Trophoblast cell (in vitro differentiated cells and primary cell): ENCODE data around the gene TLE4.

Experiments used
- DNase-seq, 2 donors: peaks; one replicate each; pipeline ENCODE4 v3.0.0-alpha.2; 2016
- H2AFZ ChIP-seq: 2 replicates; pipeline ENCODE4 v1.6.1; 2013; ENCODE audit warnings: low read length, moderate library complexity, mild to moderate bottlenecking; ENCODE audit not compliant: insufficient read depth, poor library complexity
- H2AK5ac ChIP-seq: 2 replicates; pipeline ENCODE4 v1.6.1; 2013; ENCODE audit warnings: mild to moderate bottlenecking, low read length
- H2BK120ac ChIP-seq: 2 replicates; pipeline ENCODE4 v1.6.1; 2013; ENCODE audit warnings: low read length, mild to moderate bottlenecking, moderate library complexity; ENCODE audit not compliant: insufficient read depth, poor library complexity
- H2BK12ac ChIP-seq: 2 replicates; pipeline ENCODE4 v1.6.1; 2013; ENCODE audit warnings: mild to moderate bottlenecking, low read length, moderate library complexity
- H2BK5ac ChIP-seq: 2 replicates; pipeline ENCODE4 v1.6.1; 2013; ENCODE audit warnings: low read length, low read depth, moderate library complexity, mild to moderate bottlenecking; ENCODE audit not compliant: poor library complexity
- H3K14ac ChIP-seq: 2 replicates; pipeline ENCODE4 v1.6.1; 2013; ENCODE audit warnings: mild to moderate bottlenecking, low read length
- H3K18ac ChIP-seq: 2 replicates; pipeline ENCODE4 v1.6.1; 2013; ENCODE audit warnings: mild to moderate bottlenecking, low read length
- H3K23ac ChIP-seq: 2 replicates; pipeline ENCODE4 v1.6.1; 2013; ENCODE audit warnings: low read length
- H3K27ac ChIP-seq: 2 replicates; pipeline ENCODE4 v1.5.1; 2013; ENCODE audit warnings: low read depth, mild to moderate bottlenecking, inconsistent platforms, low read length, moderate library complexity
- H3K27me3 ChIP-seq: 2 replicates; pipeline ENCODE4 v1.6.1; 2013; ENCODE audit warnings: inconsistent platforms, mild to moderate bottlenecking, low read length, moderate library complexity; ENCODE audit not compliant: insufficient read depth
- H3K36me3 ChIP-seq, 2 experiments: 1 replicate in 1 of 2; 2 replicates in 1 of 2; pipeline ENCODE4 v1.6.1; 2013; ENCODE audit warnings: low read length in 2 of 2, mild to moderate bottlenecking in 2 of 2, moderate library complexity in 1 of 2; ENCODE audit not compliant: insufficient read depth in 2 of 2, control insufficient read depth in 1 of 2
- H3K4ac ChIP-seq: 2 replicates; pipeline ENCODE4 v1.6.1; 2013; ENCODE audit warnings: low read depth, mild to moderate bottlenecking, low read length, moderate library complexity
- H3K4me1 ChIP-seq, 2 experiments: 1 replicate in 1 of 2; 2 replicates in 1 of 2; pipeline ENCODE4 v1.6.1; 2013; ENCODE audit warnings: low read length in 2 of 2, mild to moderate bottlenecking in 2 of 2, moderate library complexity in 1 of 2; ENCODE audit not compliant: insufficient read depth in 2 of 2, control insufficient read depth in 1 of 2
- H3K4me2 ChIP-seq: 2 replicates; pipeline ENCODE4 v1.6.1; 2013; ENCODE audit warnings: inconsistent platforms, mild to moderate bottlenecking, low read length, moderate library complexity
- H3K4me3 ChIP-seq: 2 replicates; pipeline ENCODE4 v1.5.1; 2013; ENCODE audit warnings: mild to moderate bottlenecking, low read depth, low read length, inconsistent platforms
- H3K79me1 ChIP-seq: one replicate; pipeline ENCODE4 v1.6.1; 2013; ENCODE audit warnings: low read length
- H3K79me2 ChIP-seq: 2 replicates; pipeline ENCODE4 v1.6.1; 2013; ENCODE audit warnings: low read length, mild to moderate bottlenecking; ENCODE audit not compliant: control insufficient read depth, insufficient read depth, poor library complexity
- H3K9ac ChIP-seq: 2 replicates; pipeline ENCODE4 v1.6.1; 2013; ENCODE audit warnings: mild to moderate bottlenecking, low read length
- H3K9me3 ChIP-seq: 2 replicates; pipeline ENCODE4 v1.6.1; 2013; ENCODE audit warnings: low read depth, mild to moderate bottlenecking, control low read depth, inconsistent platforms, low read length; ENCODE audit not compliant: insufficient read depth
- H4K12ac ChIP-seq: 2 replicates; pipeline ENCODE4 v1.6.1; 2013; ENCODE audit warnings: low read depth, mild to moderate bottlenecking, low read length, moderate library complexity
- H4K8ac ChIP-seq: 2 replicates; pipeline ENCODE4 v1.6.1; 2013; ENCODE audit warnings: low read depth, mild to moderate bottlenecking, low read length, moderate library complexity
- H4K91ac ChIP-seq: one replicate; pipeline ENCODE4 v1.6.1; 2013; ENCODE audit warnings: low read depth, mild to moderate bottlenecking, low read length, moderate library complexity
- WGBS: extraction: QIAGEN DNeasy Blood & Tissue Kit; methylation state at CpG from one replicate; pipeline ENCODE4 v1.1.7; 2013; ENCODE audit warnings: missing lambda C conversion rate; ENCODE audit not compliant: insufficient read length, insufficient coverage; ENCODE audit errors: extremely low coverage; 5-methylcytosine and 5-hydroxymethylcytosine counted together

Gene TLE4

GRCh38 chr9:79568337-79569101 lies 3.2 kb upstream of the TLE4 start:
- no peak overlapping the region for H4K91ac ChIP-seq
- H3K9ac ChIP-seq = no peak overlapping the region
- peaks cover 13% of the 10 kb centered on the region for H3K79me2 ChIP-seq
- no peak overlapping the region for H3K4ac ChIP-seq
- H3K18ac ChIP-seq = no peak overlapping the region
- no peak overlapping the region for H2BK5ac ChIP-seq
- no peak overlapping the region for H3K14ac ChIP-seq
- no peak overlapping the region for H4K12ac ChIP-seq
- H3K36me3 ChIP-seq = no peaks in the 10 kb centered on the region
- no peak overlapping the region for H4K8ac ChIP-seq
- no peaks in the 10 kb centered on the region for H3K9me3 ChIP-seq
- H3K4me3 ChIP-seq = no peak overlapping the region
- DNase-seq = no peak
- H2BK12ac ChIP-seq = peak overlapping the region; percentile 24
- H3K27me3 ChIP-seq = no peaks in the 10 kb centered on the region
- no peak overlapping the region for H3K4me2 ChIP-seq
- WGBS = no CpG with 5 or more reads among the region's 7 CpGs
- peak overlapping the region; percentile 47 for H2AK5ac ChIP-seq
- H3K23ac ChIP-seq = no peak overlapping the region
- peaks cover 0 to 9% of the 10 kb centered on the region in 2 experiments for H3K4me1 ChIP-seq
- no peak overlapping the region for H2AFZ ChIP-seq
- H2BK120ac ChIP-seq = no peak overlapping the region
- peaks cover 26% of the 10 kb centered on the region for H3K79me1 ChIP-seq
- H3K27ac ChIP-seq = no peak overlapping the region

GRCh38 chr9:79569814-79570447 lies 1.8 kb upstream of the TLE4 start:
- Histone ChIP-seq H2BK120ac (peak overlapping the region; percentile 72), H3K4ac (peak overlapping the region; percentile 8), H4K8ac (peak overlapping the region; percentile 77), H3K18ac (peak overlapping the region; percentile 55), H3K79me2 (peaks cover 17% of the 10 kb centered on the region), H4K91ac (peak overlapping the region; percentile 47), H2AK5ac (no peak overlapping the region), H3K27me3 (no peaks in the 10 kb centered on the region), H3K4me3 (peak overlapping the region; percentile 73), H4K12ac (no peak overlapping the region), H2BK12ac (peak overlapping the region; percentile 1), H3K9ac (no peak overlapping the region), H3K14ac (peak overlapping the region; percentile 14), H2BK5ac (peak overlapping the region; percentile 52), H3K9me3 (no peaks in the 10 kb centered on the region), H3K4me2 (peak overlapping the region; percentile 85), H2AFZ (peak overlapping the region; percentile 81), H3K4me1 (peaks cover 0 to 9% of the 10 kb centered on the region in 2 experiments), H3K36me3 (no peaks in the 10 kb centered on the region), H3K79me1 (peaks cover 29% of the 10 kb centered on the region), H3K23ac (no peak overlapping the region), H3K27ac (no peak overlapping the region)
- DNase-seq = no peak
- WGBS = no CpG with 5 or more reads among the region's 18 CpGs

- Histone ChIP-seq H3K4me2 (peak overlapping the region; percentile 85), H3K23ac (no peak overlapping the region), H3K9ac (peak overlapping the region; percentile 50), H2BK5ac (peak overlapping the region; percentile 71), H2AFZ (peak overlapping the region; percentile 61), H3K9me3 (no peaks in the 10 kb centered on the region), H3K27ac (peak overlapping the region; percentile 80), H3K79me1 (peaks cover 29% of the 10 kb centered on the region), H3K36me3 (no peaks in the 10 kb centered on the region), H3K27me3 (no peaks in the 10 kb centered on the region), H3K18ac (peak overlapping the region; percentile 55), H3K14ac (peak overlapping the region; percentile 22), H4K91ac (peak overlapping the region; percentile 47), H2AK5ac (no peak overlapping the region), H2BK120ac (peak overlapping the region; percentile 72), H2BK12ac (peak overlapping the region; percentile 1), H3K4ac (peak overlapping the region; percentile 8), H3K4me1 (peaks cover 0 to 9% of the 10 kb centered on the region in 2 experiments), H3K79me2 (peaks cover 17% of the 10 kb centered on the region), H4K12ac (no peak overlapping the region), H3K4me3 (peak overlapping the region; percentile 73), H4K8ac (peak overlapping the region; percentile 77)
- WGBS = no CpG with 5 or more reads among the region's 69 CpGs
- peak in 1 of 2 donors; percentile 45 for DNase-seq
Observed at GRCh38 chr9:79570448-79571308, 1.1 kb upstream of the TLE4 start.

- peak overlapping the region; percentile 83 for H4K8ac ChIP-seq
- no peak overlapping the region for H3K23ac ChIP-seq
- H3K9ac ChIP-seq = peak overlapping the region; percentile 85
- H3K14ac ChIP-seq = peak overlapping the region; percentile 72
- H3K9me3 ChIP-seq = no peaks in the 10 kb centered on the region
- no peak overlapping the region for H2AK5ac ChIP-seq
- H2BK120ac ChIP-seq = peak overlapping the region; percentile 58
- H3K79me1 ChIP-seq = peaks cover 29% of the 10 kb centered on the region
- H2AFZ ChIP-seq = peak overlapping the region; percentile 70
- H3K27me3 ChIP-seq = no peaks in the 10 kb centered on the region
- peak overlapping the region; percentile 100 for H3K4ac ChIP-seq
- peaks cover 0 to 9% of the 10 kb centered on the region in 2 experiments for H3K4me1 ChIP-seq
- peak overlapping the region; percentile 98 for H3K18ac ChIP-seq
- H3K4me3 ChIP-seq = peak overlapping the region; percentile 95
- peak overlapping the region; percentile 59 for H3K4me2 ChIP-seq
- no peak overlapping the region for H4K12ac ChIP-seq
- no CpG with 5 or more reads among the region's 48 CpGs for WGBS
- peak overlapping the region; percentile 89 for H3K27ac ChIP-seq
- H3K36me3 ChIP-seq = no peaks in the 10 kb centered on the region
- peak overlapping the region; percentile 97 for H2BK5ac ChIP-seq
- peak overlapping the region; percentile 92 for H4K91ac ChIP-seq
- H2BK12ac ChIP-seq = no peak overlapping the region
- peaks cover 17% of the 10 kb centered on the region for H3K79me2 ChIP-seq
- peak in 1 of 2 donors; percentile 92 for DNase-seq
Observed at GRCh38 chr9:79572032-79572607, 355 bp downstream of the TLE4 start.
